CD14-positive monocyte (primary cell): ENCODE results near the gene CRMP1. TPM values are rescaled to one million over a fixed set of nuclear protein-coding genes. Genes with fewer than 3 reads are reported as not detected.

ENCODE experiments used
- DNase-seq, 3 donors: peaks; one replicate each; pipeline ENCODE4 v3.0.0-alpha.2; 2011 to 2022
- H2AFZ ChIP-seq: 2 replicates; pipeline ENCODE4 v1.6.0; 2012; ENCODE audit warnings: mild to moderate bottlenecking, low read depth, low read length, inconsistent platforms; ENCODE audit not compliant: insufficient read depth, poor library complexity, severe bottlenecking
- H3K27ac ChIP-seq, 2 donors: 1 replicate in 1 of 2; 2 replicates in 1 of 2; pipeline ENCODE4 v1.5.1; 2012 to 2013; ENCODE audit warnings: low read length in 2 of 2, control low read depth in 1 of 2, inconsistent platforms in 1 of 2, low read depth in 1 of 2, mild to moderate bottlenecking in 1 of 2
- H3K27me3 ChIP-seq, 2 donors: one replicate each; pipeline versions ENCODE4 v1.6.0 to v1.6.1; 2011 to 2013; ENCODE audit warnings: low read length in 2 of 2; ENCODE audit not compliant: control insufficient read depth in 2 of 2, insufficient read depth in 2 of 2
- H3K36me3 ChIP-seq, 2 donors: replicated peaks in 1 of 2; 1 replicate in 1 of 2; 2 replicates in 1 of 2; pipeline versions ENCODE4 v1.5.1 to v1.6.1; 2012 to 2013; ENCODE audit warnings: low read length in 2 of 2, control low read depth in 1 of 2, inconsistent platforms in 1 of 2, mild to moderate bottlenecking in 1 of 2; ENCODE audit not compliant: insufficient read depth in 2 of 2, control insufficient read depth in 1 of 2
- H3K4me1 ChIP-seq, 2 donors: 1 replicate in 1 of 2; 2 replicates in 1 of 2; pipeline versions ENCODE4 v1.5.1 to v1.6.1; 2012 to 2013; ENCODE audit warnings: low read length in 2 of 2, control low read depth in 1 of 2, inconsistent platforms in 1 of 2, mild to moderate bottlenecking in 1 of 2, moderate library complexity in 1 of 2; ENCODE audit not compliant: insufficient read depth in 2 of 2, control insufficient read depth in 1 of 2
- H3K4me2 ChIP-seq: replicated peaks from 2 replicates; pipeline ENCODE3; 2012; ENCODE audit warnings: low read length, moderate library complexity, mild to moderate bottlenecking; ENCODE audit not compliant: poor library complexity, severe bottlenecking; ENCODE audit errors: extremely low read depth
- H3K4me3 ChIP-seq, 3 experiments: fragments of 200-600 bp in 1 of 3; sonication (generic) in 1 of 3; replicated peaks in 1 of 3; 1 replicate in 2 of 3; 2 replicates in 1 of 3; pipeline ENCODE4 v1.5.1; 2011 to 2013; ENCODE audit warnings: low read length in 3 of 3, mild to moderate bottlenecking in 3 of 3, control low read depth in 2 of 3, low read depth in 2 of 3, inconsistent platforms in 1 of 3, moderate library complexity in 1 of 3
- H3K79me2 ChIP-seq: 2 replicates; pipeline ENCODE4 v1.6.0; 2012; ENCODE audit warnings: mild to moderate bottlenecking, control low read depth, inconsistent platforms, low read length, moderate library complexity; ENCODE audit not compliant: insufficient read depth
- H3K9ac ChIP-seq: 2 replicates; pipeline ENCODE4 v1.6.0; 2017; ENCODE audit warnings: low read length, mild to moderate bottlenecking; ENCODE audit not compliant: insufficient read depth, poor library complexity, severe bottlenecking
- H3K9me3 ChIP-seq, 2 donors: replicated peaks in 1 of 2; 1 replicate in 1 of 2; 2 replicates in 1 of 2; pipeline versions ENCODE4 v1.5.1 to v1.6.1; 2012 to 2013; ENCODE audit warnings: low read length in 2 of 2, control low read depth in 1 of 2; ENCODE audit not compliant: control insufficient read depth in 1 of 2, insufficient read depth in 1 of 2
- H4K20me1 ChIP-seq: 2 replicates; pipeline ENCODE4 v1.6.0; 2012; ENCODE audit warnings: mild to moderate bottlenecking, low read length, control low read depth, moderate library complexity; ENCODE audit not compliant: insufficient read depth
- H3K27ac Mint-ChIP-seq, 7 donors: one replicate each; pipeline ENCODE4 v1.8.0; 2020; ENCODE audit warnings: mild to moderate bottlenecking in 7 of 7, mixed read lengths in 7 of 7, moderate library complexity in 6 of 7, inconsistent platforms in 2 of 7
- H3K27me3 Mint-ChIP-seq, 3 donors: one replicate each; pipeline ENCODE4 v1.8.0; 2021 to 2022; ENCODE audit warnings: low read depth in 3 of 3, mild to moderate bottlenecking in 3 of 3, mixed read lengths in 3 of 3, moderate library complexity in 3 of 3, inconsistent platforms in 1 of 3
- H3K36me3 Mint-ChIP-seq, 2 donors: one replicate each; pipeline ENCODE4 v1.8.0; 2020; ENCODE audit warnings: mixed read lengths in 2 of 2, inconsistent platforms in 1 of 2, mild to moderate bottlenecking in 1 of 2
- H3K4me1 Mint-ChIP-seq: one replicate; pipeline ENCODE4 v1.8.0; 2020; ENCODE audit warnings: mild to moderate bottlenecking, mixed read lengths
- H3K4me3 Mint-ChIP-seq, 2 donors: one replicate each; pipeline ENCODE4 v1.8.0; 2020; ENCODE audit warnings: mild to moderate bottlenecking in 2 of 2, mixed read lengths in 2 of 2, moderate library complexity in 1 of 2
- H3K9me3 Mint-ChIP-seq, 7 donors: one replicate each; pipeline ENCODE4 v1.8.0; 2020 to 2022; ENCODE audit warnings: mixed read lengths in 7 of 7, mild to moderate bottlenecking in 6 of 7, moderate library complexity in 6 of 7, inconsistent platforms in 2 of 7
- WGBS: methylation state at CpG from one replicate; pipeline ENCODE4 v1.1.5; 2013; ENCODE audit warnings: missing lambda C conversion rate; ENCODE audit not compliant: insufficient coverage; 5-methylcytosine and 5-hydroxymethylcytosine counted together
- intact Hi-C, 2 donors: fragments of 100-400 bp; cut with micrococcal nuclease; formaldehyde crosslinking; loops; one replicate each; pipeline versions ENCODE4 v1.15.0 to v1.15.1; 2023
- polyA plus RNA-seq, 3 donors: library from polyadenylated mRNA; depleted of rRNA in 1 of 3; unstranded in 2 of 3; stranded (reverse) in 1 of 3; fragments of 300-500 nt in 2 of 3; fragments of >200 nt in 1 of 3; fragmentation: Illumina TruSeq in 2 of 3; gene quantifications; 1 replicate in 2 of 3; 2 replicates in 1 of 3; pipeline ENCODE4 v1.2.3, GENCODE V29; 2012 to 2021
- TF ChIP-seq, protein P1 (sequence below): fragments of 200-600 bp; IDR thresholded peaks from one replicate; pipeline ENCODE4 v1.8.0; 2022; ENCODE audit warnings: antibody characterized with exemption, mild to moderate bottlenecking

The CRMP1 gene
- polyA plus RNA-seq, 3 donors, result not detected

DNA sequence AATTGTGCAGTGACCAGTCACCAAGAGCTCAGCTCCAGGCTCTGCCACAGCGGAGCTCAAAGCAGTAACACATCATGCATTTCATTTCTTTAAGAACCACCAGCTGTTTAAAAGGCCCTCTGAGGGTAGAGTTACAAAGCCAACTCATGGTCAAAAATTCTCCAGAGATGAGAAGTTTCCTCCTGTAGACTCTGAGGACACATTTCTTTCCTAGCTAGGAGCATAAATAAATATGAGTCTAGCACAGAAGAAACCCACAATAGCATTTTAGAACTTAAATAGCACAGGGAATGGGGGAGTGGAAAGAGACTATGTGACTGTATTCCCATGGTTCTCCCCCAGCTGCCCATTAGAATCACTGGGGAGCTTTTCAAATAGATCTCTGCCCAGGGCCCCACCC, 6.5 kb upstream of the CRMP1 start:
- H3K4me3 Mint-ChIP-seq, result no peak overlapping the region
- TF ChIP-seq, protein P1, sequence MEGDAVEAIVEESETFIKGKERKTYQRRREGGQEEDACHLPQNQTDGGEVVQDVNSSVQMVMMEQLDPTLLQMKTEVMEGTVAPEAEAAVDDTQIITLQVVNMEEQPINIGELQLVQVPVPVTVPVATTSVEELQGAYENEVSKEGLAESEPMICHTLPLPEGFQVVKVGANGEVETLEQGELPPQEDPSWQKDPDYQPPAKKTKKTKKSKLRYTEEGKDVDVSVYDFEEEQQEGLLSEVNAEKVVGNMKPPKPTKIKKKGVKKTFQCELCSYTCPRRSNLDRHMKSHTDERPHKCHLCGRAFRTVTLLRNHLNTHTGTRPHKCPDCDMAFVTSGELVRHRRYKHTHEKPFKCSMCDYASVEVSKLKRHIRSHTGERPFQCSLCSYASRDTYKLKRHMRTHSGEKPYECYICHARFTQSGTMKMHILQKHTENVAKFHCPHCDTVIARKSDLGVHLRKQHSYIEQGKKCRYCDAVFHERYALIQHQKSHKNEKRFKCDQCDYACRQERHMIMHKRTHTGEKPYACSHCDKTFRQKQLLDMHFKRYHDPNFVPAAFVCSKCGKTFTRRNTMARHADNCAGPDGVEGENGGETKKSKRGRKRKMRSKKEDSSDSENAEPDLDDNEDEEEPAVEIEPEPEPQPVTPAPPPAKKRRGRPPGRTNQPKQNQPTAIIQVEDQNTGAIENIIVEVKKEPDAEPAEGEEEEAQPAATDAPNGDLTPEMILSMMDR, result no peak
- H3K27me3 Mint-ChIP-seq, result peaks cover 11 to 34% (median 26%) of the 10 kb centered on the region in 3 donors
- no peaks in the 10 kb centered on the region for H3K36me3 ChIP-seq
- WGBS, result 80% methylated on average over 1 of the region's 1 CpG
- no peak overlapping the region for H3K9ac ChIP-seq
- no peaks in the 10 kb centered on the region for H4K20me1 ChIP-seq
- H3K4me2 ChIP-seq, result no peak overlapping the region
- DNase-seq, result no peak
- H3K4me3 ChIP-seq, result no peak overlapping the region
- no peak overlapping the region for H3K27ac ChIP-seq
- H3K27ac Mint-ChIP-seq, result no peak overlapping the region
- no peak overlapping the region for H2AFZ ChIP-seq
- intact Hi-C loops, result no loop called here
- peaks cover 0 to 7% (median 0%) of the 10 kb centered on the region in 7 donors for H3K9me3 Mint-ChIP-seq
- H3K9me3 ChIP-seq, result no peaks in the 10 kb centered on the region
- H3K27me3 ChIP-seq, result peaks cover 0 to 12% of the 10 kb centered on the region in 2 donors
- no peaks in the 10 kb centered on the region for H3K4me1 Mint-ChIP-seq
- no peaks in the 10 kb centered on the region for H3K79me2 ChIP-seq
- H3K36me3 Mint-ChIP-seq, result no peaks in the 10 kb centered on the region
- H3K4me1 ChIP-seq, result no peaks in the 10 kb centered on the region

DNA sequence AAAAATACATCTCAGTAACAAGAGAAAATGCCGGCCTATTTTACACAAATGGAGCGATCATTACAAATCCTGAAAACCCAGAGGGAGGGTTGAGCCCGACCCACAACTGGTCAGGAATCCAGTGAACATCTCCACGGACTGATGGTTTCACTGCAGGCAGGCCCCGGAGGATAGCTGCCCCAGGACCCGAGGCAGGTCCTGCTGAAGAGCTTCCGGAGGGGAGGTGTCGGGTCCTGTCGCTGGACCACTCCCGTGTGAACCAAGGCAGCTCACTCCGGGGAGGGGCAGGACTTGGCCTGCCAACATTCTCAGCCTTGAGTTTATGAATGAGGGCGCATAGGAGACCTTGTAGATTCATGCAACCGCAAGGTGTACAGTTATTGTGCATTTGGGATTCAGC, 4.8 kb upstream of the CRMP1 start:
- Mint-ChIP-seq H3K27ac (no peak overlapping the region), H3K36me3 (no peaks in the 10 kb centered on the region), H3K4me1 (no peaks in the 10 kb centered on the region), H3K9me3 (peaks cover 0 to 7% (median 0%) of the 10 kb centered on the region in 7 donors), H3K4me3 (no peak overlapping the region), H3K27me3 (peaks cover 23 to 47% (median 35%) of the 10 kb centered on the region in 3 donors)
- TF ChIP-seq, protein P1, result no peak
- Histone ChIP-seq H3K9ac (no peak overlapping the region), H2AFZ (no peak overlapping the region), H3K27ac (no peak overlapping the region), H3K79me2 (no peaks in the 10 kb centered on the region), H3K4me1 (no peaks in the 10 kb centered on the region), H3K27me3 (peaks cover 8 to 25% of the 10 kb centered on the region in 2 donors), H3K4me2 (no peak overlapping the region), H4K20me1 (no peaks in the 10 kb centered on the region), H3K36me3 (no peaks in the 10 kb centered on the region), H3K4me3 (no peak overlapping the region), H3K9me3 (no peaks in the 10 kb centered on the region)
- DNase-seq, result no peak
- 90% methylated on average over 13 of the region's 13 CpGs for WGBS
- intact Hi-C loops, result no loop called here
